NCI-H460 (cell line): ENCODE data around the gene ADORA2B. TPM values are rescaled to one million over a fixed set of nuclear protein-coding genes. Genes with fewer than 3 reads are reported as not detected.
"Not testable (repeated sequence)": the region's sequence is repeated elsewhere in the genome, so short reads cannot be mapped to it uniquely, and the experiment has no call there.

Experiments used
- DNase-seq: peaks from one replicate; pipeline ENCODE4 v3.0.0-alpha.2; 2016; ENCODE audit warnings: low read depth; ENCODE audit errors: extremely low read depth
- polyA plus RNA-seq: library from polyadenylated mRNA; depleted of rRNA; stranded (reverse); fragments of >200 nt; gene quantifications from 2 replicates; pipeline ENCODE4 v1.2.3, GENCODE V29; 2014; cell fraction: nucleus; rRNA removed
- total RNA-seq: library from RNA; depleted of rRNA; stranded (reverse); fragments of >200 nt; shearing (Covaris generic); gene quantifications from 2 replicates; pipeline ENCODE4 v1.2.3, GENCODE V29; 2014; rRNA removed

The ADORA2B gene
- 10.0 and 10.6 TPM in 2 replicates for total RNA-seq
- 7.8 and 10.2 TPM in 2 replicates for polyA plus RNA-seq

GRCh38 chr17:15944759-15945526 is at the start of gene ADORA2B:
Gene ADORA2B, plus strand, starts transcription at chr17:15945130. Its CDS starts 119 bp downstream, at chr17:15945249.
- DNase-seq = peak; percentile 65

- DNase-seq = no peak
These were observed 48.7 kb upstream of the ADORA2B start for GRCh38 chr17:15896277-15896676.

GRCh38 chr17:15896834-15897233 is 48.1 kb upstream of the ADORA2B start:
- no peak for DNase-seq

- DNase-seq = not testable (repeated sequence)
These were observed 45.3 kb upstream of the ADORA2B start for GRCh38 chr17:15899596-15899995.

- no peak for DNase-seq
These were observed 44.1 kb upstream of the ADORA2B start for GRCh38 chr17:15900871-15901270.

GRCh38 chr17:15905236-15905635 is 39.7 kb upstream of the ADORA2B start:
- not testable (repeated sequence) for DNase-seq

GRCh38 chr17:15907290-15907689 is 37.6 kb upstream of the ADORA2B start:
- no peak for DNase-seq

GRCh38 chr17:15908378-15908777 is 36.6 kb upstream of the ADORA2B start:
- DNase-seq = no peak

- no peak for DNase-seq
These were observed 35.4 kb upstream of the ADORA2B start for GRCh38 chr17:15909481-15909991.

GRCh38 chr17:15910791-15911190 is 34.1 kb upstream of the ADORA2B start:
- DNase-seq = no peak

GRCh38 chr17:15911701-15912100 is 33.2 kb upstream of the ADORA2B start:
- DNase-seq = not testable (repeated sequence)

- no peak for DNase-seq
These were observed 32.4 kb upstream of the ADORA2B start for GRCh38 chr17:15912416-15912955.

- no peak for DNase-seq
These were observed 31.1 kb upstream of the ADORA2B start for GRCh38 chr17:15913826-15914225.

- no peak for DNase-seq
These were observed 30.3 kb upstream of the ADORA2B start for GRCh38 chr17:15914400-15915170.

- no peak for DNase-seq
These were observed 29.0 kb upstream of the ADORA2B start for GRCh38 chr17:15915961-15916360.

GRCh38 chr17:15917021-15917437 is 27.9 kb upstream of the ADORA2B start:
- DNase-seq = no peak

- no peak for DNase-seq
These were observed 27.4 kb upstream of the ADORA2B start for GRCh38 chr17:15917438-15918027.

GRCh38 chr17:15918261-15918660 is 26.7 kb upstream of the ADORA2B start:
- DNase-seq = no peak

GRCh38 chr17:15918661-15919259 is 26.2 kb upstream of the ADORA2B start:
- no peak for DNase-seq

- DNase-seq = no peak
These were observed 25.5 kb upstream of the ADORA2B start for GRCh38 chr17:15919466-15919865.
